GM12801 (cell line): Measurements from ENCODE around the gene SMURF2.

Experiments
- CTCF ChIP-seq: IDR thresholded peaks from one replicate; pipeline ENCODE4 v1.5.1; 2011; ENCODE audit warnings: control low read depth; ENCODE audit not compliant: insufficient read length; ENCODE audit errors: extremely low read depth

The SMURF2 gene

GRCh38 chr17:64661976-64662773 lies at the start of gene SMURF2:
TSS of gene SMURF2 (minus strand) at chr17:64662307. CDS start at chr17:64661880, 427 bp downstream.
- TF ChIP-seq CTCF = no peak

GRCh38 chr17:64709481-64709880 lies 47.4 kb upstream of the SMURF2 start:
- no peak for TF ChIP-seq CTCF

GRCh38 chr17:64707050-64707591 lies 45.0 kb upstream of the SMURF2 start:
- no peak for TF ChIP-seq CTCF

- TF ChIP-seq CTCF = no peak
Observed at GRCh38 chr17:64706224-64707049, 44.3 kb upstream of the SMURF2 start.

- no peak for TF ChIP-seq CTCF
Observed at GRCh38 chr17:64702815-64703214, 40.7 kb upstream of the SMURF2 start.

- TF ChIP-seq CTCF = no peak
Observed at GRCh38 chr17:64698725-64699124, 36.6 kb upstream of the SMURF2 start.

- no peak for TF ChIP-seq CTCF
Observed at GRCh38 chr17:64694207-64694606, 32.1 kb upstream of the SMURF2 start.
